Measurements from ENCODE around the gene DENND1B. TPM values are rescaled to one million over a fixed set of nuclear protein-coding genes. Genes with fewer than 3 reads are reported as not detected.

DENND1B gene
- total RNA-seq, 1 experiment from 2014 or later: 6.3 TPM

GRCh38 chr1:197618061-197618460 lies 157.2 kb downstream of the DENND1B start:
- no CpG with 5 or more reads among the region's 3 CpGs for WGBS (ENCODE audit: extremely low coverage, insufficient read length, low lambda C conversion rate)
- H3K27me3 Mint-ChIP-seq (ENCODE audit: low read depth): no peaks in the 10 kb centered on the region
- no peaks in the 10 kb centered on the region for H3K79me1 ChIP-seq (ENCODE audit: insufficient read depth, low read depth, low read length, poor library complexity, severe bottlenecking)
- no peak for TF ChIP-seq CTCF (conservative IDR thresholded peaks at IDR 0.05)
- H4K91ac ChIP-seq (ENCODE audit: insufficient read length, low read depth, low read length): no peak overlapping the region
- no peak overlapping the region for H3K23ac ChIP-seq (ENCODE audit: insufficient read length, low read depth, low read length)
- peaks cover 8 to 9% of the 10 kb centered on the region in 2 experiments; a peak in 3 of 4 replicates for H3K4me1 Mint-ChIP-seq
- DNase-seq: no peak
- no peak overlapping the region for H2BK12ac ChIP-seq (ENCODE audit: insufficient read length, low read depth, low read length)
- H3K9me3 ChIP-seq (ENCODE audit: control insufficient read depth, low read depth, low read length): no peaks in the 10 kb centered on the region
- no peak overlapping the region for H3K9ac ChIP-seq (ENCODE audit: extremely low read depth, insufficient read length, low read length)
- no peak overlapping the region for H3K14ac ChIP-seq (ENCODE audit: insufficient read depth, low read length)
- H3K18ac ChIP-seq (ENCODE audit: insufficient read length, low read depth, low read length): no peak overlapping the region
- no peak overlapping the region for H2BK20ac ChIP-seq (ENCODE audit: low read depth, low read length, poor library complexity, severe bottlenecking)
- no peak overlapping the region for H3T11ph ChIP-seq (ENCODE audit: low read length)
- no peak overlapping the region for H4K8ac ChIP-seq (replicated peaks; ENCODE audit: insufficient read length, low read depth, low read length)
- H3K4me1 ChIP-seq (ENCODE audit: insufficient read depth, low read length): no peaks in the 10 kb centered on the region
- H3K9me3 Mint-ChIP-seq: no peaks in the 10 kb centered on the region
- H3K4me2 ChIP-seq (ENCODE audit: insufficient read depth, insufficient read length, low read length): no peak overlapping the region
- H3K27ac ChIP-seq (ENCODE audit: insufficient read length, low read depth, low read length): no peak overlapping the region
- no peak overlapping the region for H3K4ac ChIP-seq (ENCODE audit: low read depth, low read length)
- no peaks in the 10 kb centered on the region for H4K20me1 ChIP-seq (ENCODE audit: control insufficient read depth, insufficient read depth, insufficient read length)
- H3K36me3 Mint-ChIP-seq (ENCODE audit: insufficient read depth in 1 of 3, low read depth in 3 of 3): no peaks in the 10 kb centered on the region
- no peaks in the 10 kb centered on the region for H3K23me2 ChIP-seq (ENCODE audit: insufficient read length, low read depth, low read length, poor library complexity, severe bottlenecking)
- H3K56ac ChIP-seq (ENCODE audit: insufficient read length, low read depth, low read length): no peak overlapping the region
- no peak overlapping the region for H4K5ac ChIP-seq (ENCODE audit: insufficient read length, low read depth, low read length)
- no peak overlapping the region for H2BK5ac ChIP-seq (ENCODE audit: insufficient read length, low read length)
- no peaks in the 10 kb centered on the region for H3K79me2 ChIP-seq (ENCODE audit: insufficient read depth, low read length)
- no peak overlapping the region for H3K27ac Mint-ChIP-seq
- no peak overlapping the region for H2BK15ac ChIP-seq (ENCODE audit: low read depth, low read length)
- H2AK5ac ChIP-seq (ENCODE audit: insufficient read length, low read length): no peak overlapping the region
- no peak overlapping the region for H3K4me3 Mint-ChIP-seq
- H2BK120ac ChIP-seq (ENCODE audit: low read depth, low read length, poor library complexity, severe bottlenecking): no peak overlapping the region
- no peaks in the 10 kb centered on the region for H3K27me3 ChIP-seq (ENCODE audit: insufficient read depth, low read length)
- no peak overlapping the region for H2AFZ ChIP-seq (ENCODE audit: low read length)
